GM23338 (cell line): Measurements from ENCODE around the gene PLIN4. TPM values are rescaled to one million over a fixed set of nuclear protein-coding genes. Genes with fewer than 3 reads are reported as not detected.
A peak's percentile ranks its signal among the peaks of the same experiment; 100 is the strongest.

Source experiments
- ATAC-seq: fragments of 200-7000 bp; cut with Tn5 transposase; 3 replicates; pipeline ENCODE4 v1.9.1; 2020
- DNase-seq: peaks from one replicate; pipeline ENCODE4 v3.0.0-alpha.2; 2015; ENCODE audit warnings: low spot score
- H2AFZ ChIP-seq: fragments of 200-600 bp; sonication (generic); 2 replicates; pipeline ENCODE4 v1.8.0; 2016; ENCODE audit warnings: antibody characterized with exemption, mild to moderate bottlenecking, moderate library complexity
- H3F3A ChIP-seq: fragments of 200-600 bp; sonication (generic); replicated peaks from 2 replicates; pipeline ENCODE4 v1.8.0; 2017; ENCODE audit warnings: antibody characterized with exemption, mixed run types, low read depth
- H3K27ac ChIP-seq: fragments of 200-600 bp; sonication (generic); 2 replicates; pipeline ENCODE4 v1.6.1; 2016; ENCODE audit warnings: low read depth
- H3K27me3 ChIP-seq: fragments of 200-600 bp; sonication (generic); 2 replicates; pipeline ENCODE4 v1.8.0; 2016; ENCODE audit warnings: mild to moderate bottlenecking, mixed run types, moderate library complexity; ENCODE audit not compliant: insufficient read depth
- H3K36me3 ChIP-seq: fragments of 200-600 bp; sonication (generic); 2 replicates; pipeline ENCODE4 v1.8.0; 2016; ENCODE audit warnings: mild to moderate bottlenecking; ENCODE audit not compliant: insufficient read depth
- H3K4me1 ChIP-seq: fragments of 200-600 bp; sonication (generic); 2 replicates; pipeline ENCODE4 v1.8.0; 2016; ENCODE audit warnings: mild to moderate bottlenecking, moderate library complexity; ENCODE audit not compliant: insufficient read depth
- H3K4me2 ChIP-seq: fragments of 200-600 bp; sonication (generic); 2 replicates; pipeline ENCODE4 v1.7.1; 2017; ENCODE audit warnings: mixed run types
- H3K4me3 ChIP-seq: fragments of 200-600 bp; sonication (generic); 2 replicates; pipeline ENCODE4 v1.6.1; 2016; ENCODE audit warnings: mixed run types
- H3K79me2 ChIP-seq: fragments of 200-600 bp; sonication (generic); replicated peaks from 2 replicates; pipeline ENCODE4 v1.8.0; 2017; ENCODE audit warnings: mild to moderate bottlenecking; ENCODE audit not compliant: insufficient read depth
- H3K9me2 ChIP-seq: fragments of 200-600 bp; sonication (generic); 2 replicates; pipeline ENCODE4 v1.8.0; 2017; ENCODE audit not compliant: insufficient read depth
- H4K20me1 ChIP-seq: fragments of 200-600 bp; sonication (generic); replicated peaks from 2 replicates; pipeline ENCODE4 v1.8.0; 2017; ENCODE audit warnings: mild to moderate bottlenecking; ENCODE audit not compliant: insufficient read depth
- H3K27ac Mint-ChIP-seq: 2 replicates; pipeline ENCODE4 v1.8.0; 2020; ENCODE audit warnings: inconsistent platforms, mild to moderate bottlenecking, moderate library complexity, mixed read lengths
- H3K27me3 Mint-ChIP-seq: 3 replicates; pipeline ENCODE4 v1.8.0; 2022; ENCODE audit warnings: low read depth, mild to moderate bottlenecking, moderate library complexity, mixed read lengths, inconsistent platforms; ENCODE audit not compliant: insufficient read depth, poor library complexity
- H3K36me3 Mint-ChIP-seq: 3 replicates; pipeline ENCODE4 v1.8.0; 2021; ENCODE audit warnings: low read depth, mild to moderate bottlenecking, inconsistent platforms, moderate library complexity, mixed read lengths
- H3K4me1 Mint-ChIP-seq: 3 replicates; pipeline ENCODE4 v1.8.0; 2020; ENCODE audit warnings: mild to moderate bottlenecking, inconsistent platforms, mixed read lengths
- H3K4me3 Mint-ChIP-seq: 3 replicates; pipeline ENCODE4 v1.8.0; 2021; ENCODE audit warnings: moderate library complexity, mild to moderate bottlenecking, inconsistent platforms, mixed read lengths
- H3K9me3 Mint-ChIP-seq: 3 replicates; pipeline ENCODE4 v1.8.0; 2020; ENCODE audit warnings: moderate library complexity, mild to moderate bottlenecking, inconsistent platforms, mixed read lengths
- CREB1 ChIP-seq: fragments of 250-450 bp; sonication (Bioruptor Pico); IDR thresholded peaks from 2 replicates; pipeline ENCODE4 v1.5.0; 2020; ENCODE audit warnings: low read depth, mild to moderate bottlenecking, moderate library complexity
- EZH2 ChIP-seq: fragments of 200-600 bp; sonication (generic); IDR thresholded peaks from one replicate; pipeline ENCODE4 v1.8.0; 2017; ENCODE audit warnings: antibody characterized with exemption, mild to moderate bottlenecking, low read depth; ENCODE audit not compliant: unreplicated experiment
- EZH2phosphoT487 ChIP-seq: fragments of 200-600 bp; sonication (generic); IDR thresholded peaks from one replicate; pipeline ENCODE4 v1.8.1; 2018; ENCODE audit warnings: antibody characterized with exemption; ENCODE audit not compliant: unreplicated experiment
- JUNB ChIP-seq: IDR thresholded peaks from one replicate; pipeline ENCODE4 v1.6.1; 2016; ENCODE audit warnings: antibody characterized with exemption; ENCODE audit not compliant: unreplicated experiment
- NANOG ChIP-seq: IDR thresholded peaks from 2 replicates; pipeline ENCODE4 v1.6.1; 2016; ENCODE audit warnings: antibody characterized with exemption, borderline replicate concordance
- POLR2AphosphoS5 ChIP-seq: IDR thresholded peaks from 2 replicates; pipeline ENCODE4 v1.6.1; 2016; ENCODE audit warnings: antibody characterized with exemption, low read depth
- STAT1 ChIP-seq: IDR thresholded peaks from one replicate; pipeline ENCODE4 v1.6.1; 2016; ENCODE audit warnings: antibody characterized with exemption; ENCODE audit not compliant: unreplicated experiment
- ZNF114 ChIP-seq: fragments of 250-450 bp; sonication (Bioruptor Pico); IDR thresholded peaks from 2 replicates; pipeline ENCODE4 v1.5.0; 2020; ENCODE audit warnings: mild to moderate bottlenecking, moderate library complexity
- ZNF331 ChIP-seq: fragments of 250-450 bp; sonication (Bioruptor Pico); IDR thresholded peaks from 2 replicates; pipeline ENCODE4 v1.5.0; 2020; ENCODE audit warnings: low read depth, mild to moderate bottlenecking, moderate library complexity
- polyA plus RNA-seq: library from polyadenylated mRNA; unstranded; fragments of >200 nt; fragmentation: Nextera tagmentation; extraction: Ambion mirVana; gene quantifications from 2 replicates; pipeline ENCODE4 v1.2.1, GENCODE V29; 2016
- total RNA-seq: library from RNA; depleted of rRNA; stranded (reverse); fragments of >200 nt; shearing (Covaris generic); gene quantifications from 2 replicates; pipeline ENCODE4 v1.2.3, GENCODE V29; 2014
- TF ChIP-seq, protein P1 (sequence below), 2 experiments: fragments of 200-600 bp in 1 of 2; sonication (generic) in 1 of 2; conservative IDR thresholded peaks; 2 replicates each; pipeline versions ENCODE4 v1.5.1 to v1.6.1; 2016 to 2017; ENCODE audit warnings: antibody characterized with exemption in 2 of 2, low read depth in 2 of 2, mild to moderate bottlenecking in 2 of 2, moderate library complexity in 1 of 2
- TF ChIP-seq, protein P2 (sequence below): IDR thresholded peaks from 2 replicates; pipeline ENCODE4 v1.6.1; 2016; ENCODE audit warnings: antibody characterized with exemption
- TF ChIP-seq, protein P3 (sequence below): IDR thresholded peaks from one replicate; pipeline ENCODE4 v1.6.1; 2018; ENCODE audit warnings: antibody characterized with exemption; ENCODE audit not compliant: unreplicated experiment
- TF ChIP-seq, protein P4 (sequence below): fragments of 250-450 bp; sonication (Bioruptor Pico); IDR thresholded peaks from 2 replicates; pipeline ENCODE4 v1.5.0; 2020; ENCODE audit warnings: mild to moderate bottlenecking, moderate library complexity

The PLIN4 gene
- total and polyA plus RNA-seq, 2 experiments from 2014 or later, result 0.19 to 0.59 TPM

DNA sequence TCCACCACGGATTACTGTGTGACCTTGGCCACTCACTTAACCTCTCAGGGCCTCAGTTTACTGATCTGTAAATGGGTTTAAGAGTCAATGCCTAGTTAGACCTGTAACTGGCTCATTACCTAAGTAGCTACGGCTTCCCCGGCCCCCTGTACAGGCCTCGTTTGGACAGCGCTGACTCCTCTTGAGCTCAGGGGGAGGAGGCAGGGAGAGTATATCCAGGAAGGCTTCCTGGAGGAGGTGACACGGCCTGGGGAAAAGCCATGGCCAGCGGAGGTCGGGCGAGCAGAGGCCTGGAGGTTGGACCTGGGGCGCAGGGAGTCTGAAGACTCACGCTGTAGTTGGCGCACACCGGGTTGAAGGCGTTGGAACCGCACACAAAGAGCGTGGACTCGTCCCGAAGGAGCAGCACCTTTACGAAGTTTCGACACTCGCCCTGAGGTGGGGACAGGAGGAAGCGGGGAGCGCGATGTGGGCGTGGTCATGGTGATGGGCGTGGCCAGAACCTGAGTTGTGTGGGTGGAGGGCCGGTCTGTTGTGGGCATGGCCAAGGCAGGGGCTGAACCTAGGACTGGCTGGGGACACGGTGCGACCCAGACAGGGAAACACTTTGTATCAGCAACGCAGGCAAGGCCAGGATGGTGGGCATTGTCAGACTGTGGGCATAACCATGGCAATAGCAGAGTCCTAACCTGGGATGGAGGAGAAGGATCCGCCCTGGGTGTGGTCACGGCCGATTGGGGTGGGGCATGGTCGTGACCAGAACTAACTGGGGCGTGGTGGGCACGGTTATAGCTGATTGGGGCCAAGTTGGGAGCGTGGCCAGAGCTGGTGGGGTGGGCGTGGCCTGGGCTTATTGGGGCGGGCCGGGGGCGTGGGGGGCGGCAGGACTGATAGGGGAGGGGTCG, 37.6 kb upstream of the PLIN4 start:
- Mint-ChIP-seq H3K27me3 (peaks cover 20% of the 10 kb centered on the region), H3K27ac (no peak overlapping the region; the same call in 1 of the 2 replicates), H3K36me3 (peaks cover 39% of the 10 kb centered on the region), H3K4me1 (peaks cover 7% of the 10 kb centered on the region; the same call in 2 of the 3 replicates), H3K4me3 (no peak overlapping the region), H3K9me3 (no peaks in the 10 kb centered on the region)
- H3K36me3 ChIP-seq, result peaks cover 4% of the 10 kb centered on the region
- TF ChIP-seq JUNB (no peak), EZH2 (no peak), POLR2AphosphoS5 (no peak), STAT1 (no peak), ZNF114 (CRISPR knock-in tag) (no peak), NANOG (no peak), CREB1 (CRISPR knock-in tag) (no peak), ZNF331 (no peak), EZH2phosphoT487 (no peak)
- TF ChIP-seq, protein P1, sequence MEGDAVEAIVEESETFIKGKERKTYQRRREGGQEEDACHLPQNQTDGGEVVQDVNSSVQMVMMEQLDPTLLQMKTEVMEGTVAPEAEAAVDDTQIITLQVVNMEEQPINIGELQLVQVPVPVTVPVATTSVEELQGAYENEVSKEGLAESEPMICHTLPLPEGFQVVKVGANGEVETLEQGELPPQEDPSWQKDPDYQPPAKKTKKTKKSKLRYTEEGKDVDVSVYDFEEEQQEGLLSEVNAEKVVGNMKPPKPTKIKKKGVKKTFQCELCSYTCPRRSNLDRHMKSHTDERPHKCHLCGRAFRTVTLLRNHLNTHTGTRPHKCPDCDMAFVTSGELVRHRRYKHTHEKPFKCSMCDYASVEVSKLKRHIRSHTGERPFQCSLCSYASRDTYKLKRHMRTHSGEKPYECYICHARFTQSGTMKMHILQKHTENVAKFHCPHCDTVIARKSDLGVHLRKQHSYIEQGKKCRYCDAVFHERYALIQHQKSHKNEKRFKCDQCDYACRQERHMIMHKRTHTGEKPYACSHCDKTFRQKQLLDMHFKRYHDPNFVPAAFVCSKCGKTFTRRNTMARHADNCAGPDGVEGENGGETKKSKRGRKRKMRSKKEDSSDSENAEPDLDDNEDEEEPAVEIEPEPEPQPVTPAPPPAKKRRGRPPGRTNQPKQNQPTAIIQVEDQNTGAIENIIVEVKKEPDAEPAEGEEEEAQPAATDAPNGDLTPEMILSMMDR (conservative IDR thresholded peaks at IDR 0.05; ENCODE audit: low read depth in 2 of 2), result no peak
- TF ChIP-seq, protein P2, sequence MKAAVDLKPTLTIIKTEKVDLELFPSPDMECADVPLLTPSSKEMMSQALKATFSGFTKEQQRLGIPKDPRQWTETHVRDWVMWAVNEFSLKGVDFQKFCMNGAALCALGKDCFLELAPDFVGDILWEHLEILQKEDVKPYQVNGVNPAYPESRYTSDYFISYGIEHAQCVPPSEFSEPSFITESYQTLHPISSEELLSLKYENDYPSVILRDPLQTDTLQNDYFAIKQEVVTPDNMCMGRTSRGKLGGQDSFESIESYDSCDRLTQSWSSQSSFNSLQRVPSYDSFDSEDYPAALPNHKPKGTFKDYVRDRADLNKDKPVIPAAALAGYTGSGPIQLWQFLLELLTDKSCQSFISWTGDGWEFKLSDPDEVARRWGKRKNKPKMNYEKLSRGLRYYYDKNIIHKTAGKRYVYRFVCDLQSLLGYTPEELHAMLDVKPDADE, result no peak
- TF ChIP-seq, protein P3, sequence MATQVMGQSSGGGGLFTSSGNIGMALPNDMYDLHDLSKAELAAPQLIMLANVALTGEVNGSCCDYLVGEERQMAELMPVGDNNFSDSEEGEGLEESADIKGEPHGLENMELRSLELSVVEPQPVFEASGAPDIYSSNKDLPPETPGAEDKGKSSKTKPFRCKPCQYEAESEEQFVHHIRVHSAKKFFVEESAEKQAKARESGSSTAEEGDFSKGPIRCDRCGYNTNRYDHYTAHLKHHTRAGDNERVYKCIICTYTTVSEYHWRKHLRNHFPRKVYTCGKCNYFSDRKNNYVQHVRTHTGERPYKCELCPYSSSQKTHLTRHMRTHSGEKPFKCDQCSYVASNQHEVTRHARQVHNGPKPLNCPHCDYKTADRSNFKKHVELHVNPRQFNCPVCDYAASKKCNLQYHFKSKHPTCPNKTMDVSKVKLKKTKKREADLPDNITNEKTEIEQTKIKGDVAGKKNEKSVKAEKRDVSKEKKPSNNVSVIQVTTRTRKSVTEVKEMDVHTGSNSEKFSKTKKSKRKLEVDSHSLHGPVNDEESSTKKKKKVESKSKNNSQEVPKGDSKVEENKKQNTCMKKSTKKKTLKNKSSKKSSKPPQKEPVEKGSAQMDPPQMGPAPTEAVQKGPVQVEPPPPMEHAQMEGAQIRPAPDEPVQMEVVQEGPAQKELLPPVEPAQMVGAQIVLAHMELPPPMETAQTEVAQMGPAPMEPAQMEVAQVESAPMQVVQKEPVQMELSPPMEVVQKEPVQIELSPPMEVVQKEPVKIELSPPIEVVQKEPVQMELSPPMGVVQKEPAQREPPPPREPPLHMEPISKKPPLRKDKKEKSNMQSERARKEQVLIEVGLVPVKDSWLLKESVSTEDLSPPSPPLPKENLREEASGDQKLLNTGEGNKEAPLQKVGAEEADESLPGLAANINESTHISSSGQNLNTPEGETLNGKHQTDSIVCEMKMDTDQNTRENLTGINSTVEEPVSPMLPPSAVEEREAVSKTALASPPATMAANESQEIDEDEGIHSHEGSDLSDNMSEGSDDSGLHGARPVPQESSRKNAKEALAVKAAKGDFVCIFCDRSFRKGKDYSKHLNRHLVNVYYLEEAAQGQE, result no peak
- TF ChIP-seq, protein P4, sequence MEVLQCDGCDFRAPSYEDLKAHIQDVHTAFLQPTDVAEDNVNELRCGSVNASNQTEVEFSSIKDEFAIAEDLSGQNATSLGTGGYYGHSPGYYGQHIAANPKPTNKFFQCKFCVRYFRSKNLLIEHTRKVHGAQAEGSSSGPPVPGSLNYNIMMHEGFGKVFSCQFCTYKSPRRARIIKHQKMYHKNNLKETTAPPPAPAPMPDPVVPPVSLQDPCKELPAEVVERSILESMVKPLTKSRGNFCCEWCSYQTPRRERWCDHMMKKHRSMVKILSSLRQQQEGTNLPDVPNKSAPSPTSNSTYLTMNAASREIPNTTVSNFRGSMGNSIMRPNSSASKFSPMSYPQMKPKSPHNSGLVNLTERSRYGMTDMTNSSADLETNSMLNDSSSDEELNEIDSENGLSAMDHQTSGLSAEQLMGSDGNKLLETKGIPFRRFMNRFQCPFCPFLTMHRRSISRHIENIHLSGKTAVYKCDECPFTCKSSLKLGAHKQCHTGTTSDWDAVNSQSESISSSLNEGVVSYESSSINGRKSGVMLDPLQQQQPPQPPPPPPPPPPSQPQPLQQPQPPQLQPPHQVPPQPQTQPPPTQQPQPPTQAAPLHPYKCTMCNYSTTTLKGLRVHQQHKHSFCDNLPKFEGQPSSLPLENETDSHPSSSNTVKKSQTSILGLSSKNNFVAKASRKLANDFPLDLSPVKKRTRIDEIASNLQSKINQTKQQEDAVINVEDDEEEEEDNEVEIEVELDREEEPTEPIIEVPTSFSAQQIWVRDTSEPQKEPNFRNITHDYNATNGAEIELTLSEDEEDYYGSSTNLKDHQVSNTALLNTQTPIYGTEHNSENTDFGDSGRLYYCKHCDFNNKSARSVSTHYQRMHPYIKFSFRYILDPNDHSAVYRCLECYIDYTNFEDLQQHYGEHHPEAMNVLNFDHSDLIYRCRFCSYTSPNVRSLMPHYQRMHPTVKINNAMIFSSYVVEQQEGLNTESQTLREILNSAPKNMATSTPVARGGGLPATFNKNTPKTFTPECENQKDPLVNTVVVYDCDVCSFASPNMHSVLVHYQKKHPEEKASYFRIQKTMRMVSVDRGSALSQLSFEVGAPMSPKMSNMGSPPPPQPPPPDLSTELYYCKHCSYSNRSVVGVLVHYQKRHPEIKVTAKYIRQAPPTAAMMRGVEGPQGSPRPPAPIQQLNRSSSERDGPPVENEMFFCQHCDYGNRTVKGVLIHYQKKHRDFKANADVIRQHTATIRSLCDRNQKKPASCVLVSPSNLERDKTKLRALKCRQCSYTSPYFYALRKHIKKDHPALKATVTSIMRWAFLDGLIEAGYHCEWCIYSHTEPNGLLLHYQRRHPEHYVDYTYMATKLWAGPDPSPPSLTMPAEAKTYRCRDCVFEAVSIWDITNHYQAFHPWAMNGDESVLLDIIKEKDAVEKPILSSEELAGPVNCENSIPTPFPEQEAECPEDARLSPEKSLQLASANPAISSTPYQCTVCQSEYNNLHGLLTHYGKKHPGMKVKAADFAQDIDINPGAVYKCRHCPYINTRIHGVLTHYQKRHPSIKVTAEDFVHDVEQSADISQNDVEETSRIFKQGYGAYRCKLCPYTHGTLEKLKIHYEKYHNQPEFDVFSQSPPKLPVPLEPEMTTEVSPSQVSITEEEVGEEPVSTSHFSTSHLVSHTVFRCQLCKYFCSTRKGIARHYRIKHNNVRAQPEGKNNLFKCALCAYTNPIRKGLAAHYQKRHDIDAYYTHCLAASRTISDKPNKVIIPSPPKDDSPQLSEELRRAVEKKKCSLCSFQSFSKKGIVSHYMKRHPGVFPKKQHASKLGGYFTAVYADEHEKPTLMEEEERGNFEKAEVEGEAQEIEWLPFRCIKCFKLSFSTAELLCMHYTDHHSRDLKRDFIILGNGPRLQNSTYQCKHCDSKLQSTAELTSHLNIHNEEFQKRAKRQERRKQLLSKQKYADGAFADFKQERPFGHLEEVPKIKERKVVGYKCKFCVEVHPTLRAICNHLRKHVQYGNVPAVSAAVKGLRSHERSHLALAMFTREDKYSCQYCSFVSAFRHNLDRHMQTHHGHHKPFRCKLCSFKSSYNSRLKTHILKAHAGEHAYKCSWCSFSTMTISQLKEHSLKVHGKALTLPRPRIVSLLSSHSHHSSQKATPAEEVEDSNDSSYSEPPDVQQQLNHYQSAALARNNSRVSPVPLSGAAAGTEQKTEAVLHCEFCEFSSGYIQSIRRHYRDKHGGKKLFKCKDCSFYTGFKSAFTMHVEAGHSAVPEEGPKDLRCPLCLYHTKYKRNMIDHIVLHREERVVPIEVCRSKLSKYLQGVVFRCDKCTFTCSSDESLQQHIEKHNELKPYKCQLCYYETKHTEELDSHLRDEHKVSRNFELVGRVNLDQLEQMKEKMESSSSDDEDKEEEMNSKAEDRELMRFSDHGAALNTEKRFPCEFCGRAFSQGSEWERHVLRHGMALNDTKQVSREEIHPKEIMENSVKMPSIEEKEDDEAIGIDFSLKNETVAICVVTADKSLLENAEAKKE (CRISPR knock-in tag), result no peak
- no peaks in the 10 kb centered on the region for H3K79me2 ChIP-seq
- no peak overlapping the region for H3K27ac ChIP-seq
- H3K27me3 ChIP-seq, result no peaks in the 10 kb centered on the region
- no peak overlapping the region for H3K4me3 ChIP-seq
- ATAC-seq (peak; percentile 67), DNase-seq (peak; percentile 83)
- H3F3A ChIP-seq, result peaks cover 9% of the 10 kb centered on the region; the same call in 1 of the 2 replicates
- no peaks in the 10 kb centered on the region; the same call in 1 of the 2 replicates for H3K4me1 ChIP-seq
- H3K9me2 ChIP-seq, result no peaks in the 10 kb centered on the region
- H3K4me2 ChIP-seq, result no peak overlapping the region
- H2AFZ ChIP-seq, result no peak overlapping the region
- peaks cover 17% of the 10 kb centered on the region for H4K20me1 ChIP-seq
